Right atrium auricular region (tissue), 2 donors: ENCODE results near the gene MSANTD7. TPM values are rescaled to one million over a fixed set of nuclear protein-coding genes. Genes with fewer than 3 reads are reported as not detected.
"Not testable (repeated sequence)": the region's sequence is repeated elsewhere in the genome, so short reads cannot be mapped to it uniquely, and the experiment has no call there.

Experiments used
- DNase-seq: peaks from one replicate; pipeline ENCODE4 v3.0.0-alpha.2; 2019; ENCODE audit warnings: low spot score
- H3K27ac ChIP-seq, 2 donors: fragments of 200-600 bp; sonication (generic); 1 replicate in 1 of 2; 2 replicates in 1 of 2; pipeline ENCODE4 v1.5.1; 2016 to 2019
- H3K27me3 ChIP-seq, 2 donors: fragments of 200-600 bp; sonication (generic); one replicate each; pipeline versions ENCODE4 v1.5.1 to v1.6.0; 2017 to 2019
- H3K36me3 ChIP-seq: fragments of 200-600 bp; sonication (generic); one replicate; pipeline ENCODE4 v1.5.1; 2016
- H3K4me1 ChIP-seq, 2 donors: fragments of 200-600 bp; sonication (generic); one replicate each; pipeline versions ENCODE4 v1.5.1 to v1.6.0; 2017 to 2019
- H3K4me3 ChIP-seq, 2 donors: fragments of 200-600 bp; sonication (generic); 1 replicate in 1 of 2; 2 replicates in 1 of 2; pipeline ENCODE4 v1.5.1; 2017 to 2019; ENCODE audit warnings: mild to moderate bottlenecking in 1 of 2, moderate library complexity in 1 of 2
- H3K9me3 ChIP-seq, 2 donors: fragments of 200-600 bp; sonication (generic); one replicate each; pipeline ENCODE4 v1.5.1; 2019
- total RNA-seq, 2 donors: library from RNA; depleted of rRNA; stranded (reverse); fragments of >200 nt; gene quantifications; one replicate each; pipeline ENCODE4 v1.1.0, GENCODE V29; 2016
- TF ChIP-seq, protein P1 (sequence below), 2 donors: fragments of 200-600 bp; sonication (generic); IDR thresholded peaks; one replicate each; pipeline ENCODE4 v1.5.1; 2019; ENCODE audit warnings: antibody characterized with exemption in 2 of 2

MSANTD7 gene
- total RNA-seq, 2 donors from 2014 or later: 4.3 to 5.9 TPM

DNA sequence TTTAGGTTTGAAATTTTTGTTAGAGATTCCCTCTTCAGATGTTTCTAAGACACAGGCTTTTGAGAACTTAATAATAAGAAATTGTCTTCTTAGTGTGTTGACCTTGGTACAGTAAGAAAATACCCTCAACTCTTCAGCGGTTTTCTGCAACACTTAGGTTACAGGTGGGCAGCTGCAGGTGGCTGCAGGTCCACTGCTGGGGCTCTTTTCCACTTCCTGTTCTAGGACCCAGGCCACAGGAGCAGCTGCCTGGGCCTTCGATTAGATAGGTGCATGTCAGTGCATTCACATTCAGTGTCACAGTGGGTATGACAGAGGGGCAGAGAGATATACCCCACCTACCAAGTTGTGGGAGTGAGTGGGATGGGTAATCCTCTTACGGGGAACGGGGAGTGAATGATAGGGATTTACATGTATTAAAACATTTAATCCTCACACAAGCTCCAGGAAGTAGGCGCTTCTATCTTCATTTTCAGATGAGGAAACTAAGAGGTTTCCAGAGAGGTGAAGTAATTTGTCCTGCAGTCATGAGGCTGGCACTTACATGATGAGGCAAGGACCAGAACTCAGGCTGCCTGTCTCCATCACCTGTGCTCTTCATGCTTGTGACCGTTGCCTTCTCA is 20.3 kb downstream of the MSANTD7 start:
- Histone ChIP-seq H3K27me3 (no peaks in the 10 kb centered on the region), H3K9me3 (no peaks in the 10 kb centered on the region), H3K27ac (no peak overlapping the region), H3K36me3 (peaks cover 25% of the 10 kb centered on the region), H3K4me3 (no peak overlapping the region), H3K4me1 (no peaks in the 10 kb centered on the region)
- TF ChIP-seq, protein P1, sequence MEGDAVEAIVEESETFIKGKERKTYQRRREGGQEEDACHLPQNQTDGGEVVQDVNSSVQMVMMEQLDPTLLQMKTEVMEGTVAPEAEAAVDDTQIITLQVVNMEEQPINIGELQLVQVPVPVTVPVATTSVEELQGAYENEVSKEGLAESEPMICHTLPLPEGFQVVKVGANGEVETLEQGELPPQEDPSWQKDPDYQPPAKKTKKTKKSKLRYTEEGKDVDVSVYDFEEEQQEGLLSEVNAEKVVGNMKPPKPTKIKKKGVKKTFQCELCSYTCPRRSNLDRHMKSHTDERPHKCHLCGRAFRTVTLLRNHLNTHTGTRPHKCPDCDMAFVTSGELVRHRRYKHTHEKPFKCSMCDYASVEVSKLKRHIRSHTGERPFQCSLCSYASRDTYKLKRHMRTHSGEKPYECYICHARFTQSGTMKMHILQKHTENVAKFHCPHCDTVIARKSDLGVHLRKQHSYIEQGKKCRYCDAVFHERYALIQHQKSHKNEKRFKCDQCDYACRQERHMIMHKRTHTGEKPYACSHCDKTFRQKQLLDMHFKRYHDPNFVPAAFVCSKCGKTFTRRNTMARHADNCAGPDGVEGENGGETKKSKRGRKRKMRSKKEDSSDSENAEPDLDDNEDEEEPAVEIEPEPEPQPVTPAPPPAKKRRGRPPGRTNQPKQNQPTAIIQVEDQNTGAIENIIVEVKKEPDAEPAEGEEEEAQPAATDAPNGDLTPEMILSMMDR (IDR thresholded peaks at IDR 0.05): no peak
- DNase-seq: no peak

DNA sequence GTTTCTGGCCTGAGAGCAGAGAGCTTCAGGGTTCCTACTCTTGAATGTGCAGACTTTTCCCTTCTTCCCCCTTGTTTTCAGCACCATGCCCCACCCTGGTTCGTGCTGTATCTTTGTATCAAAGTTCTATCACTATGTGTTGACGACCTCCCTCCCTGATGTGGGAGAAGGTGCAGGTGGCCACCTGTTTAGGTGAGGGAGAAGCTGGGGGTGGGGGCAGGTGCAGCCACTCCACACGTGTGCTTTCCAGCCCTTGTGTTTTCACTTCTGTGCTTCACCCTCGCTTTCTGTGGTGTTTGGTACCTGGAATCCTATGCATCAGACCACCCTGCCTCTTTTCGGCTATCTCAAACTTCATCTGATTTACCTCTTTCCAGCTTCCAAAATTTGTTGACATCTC is 20.9 kb downstream of the MSANTD7 start:
- TF ChIP-seq, protein P1 (IDR thresholded peaks at IDR 0.05): no peak
- Histone ChIP-seq H3K27ac (no peak overlapping the region), H3K27me3 (no peaks in the 10 kb centered on the region), H3K4me1 (no peaks in the 10 kb centered on the region), H3K36me3 (peaks cover 19% of the 10 kb centered on the region), H3K9me3 (no peaks in the 10 kb centered on the region), H3K4me3 (no peak overlapping the region)
- no peak for DNase-seq

DNA sequence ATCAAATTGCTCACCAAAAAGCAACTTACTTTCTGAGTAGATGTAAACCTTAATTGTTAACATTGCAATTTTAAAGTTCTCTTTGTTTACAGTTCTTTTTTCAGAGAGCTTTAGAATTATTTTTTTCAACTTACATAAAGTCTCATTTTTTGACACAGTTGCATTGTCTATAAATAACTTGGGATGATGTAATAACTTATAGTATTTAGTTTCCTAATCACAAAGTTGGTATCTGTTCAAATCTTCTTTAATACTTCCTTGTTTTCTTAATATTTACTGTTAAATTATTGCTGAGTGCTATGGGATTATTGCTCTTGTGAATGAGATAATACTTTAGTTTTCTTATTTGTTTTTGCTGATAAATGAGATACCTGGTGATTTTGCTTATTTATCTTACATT is 21.7 kb downstream of the MSANTD7 start:
- H3K27ac ChIP-seq: no peak overlapping the region
- TF ChIP-seq, protein P1 (IDR thresholded peaks at IDR 0.05): no peak
- H3K27me3 ChIP-seq: no peaks in the 10 kb centered on the region
- DNase-seq: no peak
- no peak overlapping the region for H3K4me3 ChIP-seq
- H3K4me1 ChIP-seq: no peaks in the 10 kb centered on the region
- peaks cover 17% of the 10 kb centered on the region for H3K36me3 ChIP-seq
- no peaks in the 10 kb centered on the region for H3K9me3 ChIP-seq

DNA sequence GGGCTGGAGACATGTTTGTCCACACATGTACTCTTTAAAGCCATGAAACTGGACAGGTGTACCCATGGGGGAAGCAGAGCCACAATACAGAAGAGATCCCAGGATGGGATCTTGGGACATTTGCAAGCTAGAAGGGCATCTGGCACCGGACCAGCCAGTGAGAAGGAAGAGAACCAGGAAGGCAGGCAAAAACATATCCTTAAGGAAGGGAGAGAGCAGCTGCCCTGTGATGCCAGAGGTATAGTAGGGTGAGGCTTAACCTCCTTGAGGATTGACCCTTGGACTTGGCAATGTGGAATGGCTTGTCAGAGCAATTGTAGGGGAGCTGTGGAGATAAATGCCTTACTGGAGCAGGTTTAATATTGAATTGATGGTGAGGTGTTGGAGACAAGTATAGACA is 22.7 kb downstream of the MSANTD7 start:
- no peak overlapping the region for H3K27ac ChIP-seq
- no peak overlapping the region for H3K4me3 ChIP-seq
- no peaks in the 10 kb centered on the region for H3K9me3 ChIP-seq
- peaks cover 15% of the 10 kb centered on the region for H3K36me3 ChIP-seq
- H3K27me3 ChIP-seq: no peaks in the 10 kb centered on the region
- H3K4me1 ChIP-seq: no peaks in the 10 kb centered on the region
- TF ChIP-seq, protein P1 (IDR thresholded peaks at IDR 0.05): no peak
- DNase-seq: no peak

DNA sequence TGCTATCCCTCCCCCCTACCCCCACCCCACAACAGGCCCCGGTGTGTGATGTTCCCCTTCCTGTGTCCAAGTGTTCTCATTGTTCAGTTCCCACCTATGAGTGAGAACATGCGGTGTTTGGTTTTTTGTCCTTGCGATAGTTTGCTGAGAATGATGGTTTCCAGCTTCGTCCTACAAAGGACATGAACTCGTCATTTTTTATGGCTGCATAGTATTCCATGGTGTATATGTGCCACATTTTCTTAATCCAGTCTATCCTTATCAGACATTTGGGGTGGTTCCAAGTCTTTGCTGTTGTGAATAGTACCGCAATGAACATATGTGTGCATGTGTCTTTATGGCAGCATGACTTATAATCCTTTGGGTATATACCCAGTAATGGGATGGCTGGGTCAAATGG is 26.4 kb downstream of the MSANTD7 start:
- H3K4me3 ChIP-seq, H3K27ac ChIP-seq, H3K9me3 ChIP-seq, H3K4me1 ChIP-seq, DNase-seq, H3K27me3 ChIP-seq: not testable (repeated sequence)
- H3K36me3 ChIP-seq: peaks cover 18% of the 10 kb centered on the region

DNA sequence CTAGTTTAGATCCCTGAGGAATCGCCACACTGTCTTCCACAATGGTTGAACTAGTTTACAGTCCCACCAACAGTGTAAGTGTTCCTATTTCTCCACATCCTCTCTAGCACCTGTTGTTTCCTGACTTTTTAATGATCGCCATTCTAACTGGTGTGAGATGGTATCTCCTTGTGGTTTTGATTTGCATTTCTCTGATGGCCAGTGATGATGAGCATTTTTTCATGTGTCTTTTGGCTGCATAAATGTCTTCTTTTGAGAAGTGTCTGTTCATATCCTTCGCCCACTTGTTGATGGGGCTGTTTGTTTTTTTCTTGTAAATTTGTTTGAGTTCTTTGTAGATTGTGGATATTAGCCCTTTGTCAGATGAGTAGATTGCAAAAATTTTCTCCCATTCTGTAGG is 26.8 kb downstream of the MSANTD7 start:
- H3K27ac ChIP-seq, H3K9me3 ChIP-seq, H3K27me3 ChIP-seq, H3K4me1 ChIP-seq, H3K4me3 ChIP-seq, DNase-seq: not testable (repeated sequence)
- H3K36me3 ChIP-seq: peaks cover 18% of the 10 kb centered on the region

DNA sequence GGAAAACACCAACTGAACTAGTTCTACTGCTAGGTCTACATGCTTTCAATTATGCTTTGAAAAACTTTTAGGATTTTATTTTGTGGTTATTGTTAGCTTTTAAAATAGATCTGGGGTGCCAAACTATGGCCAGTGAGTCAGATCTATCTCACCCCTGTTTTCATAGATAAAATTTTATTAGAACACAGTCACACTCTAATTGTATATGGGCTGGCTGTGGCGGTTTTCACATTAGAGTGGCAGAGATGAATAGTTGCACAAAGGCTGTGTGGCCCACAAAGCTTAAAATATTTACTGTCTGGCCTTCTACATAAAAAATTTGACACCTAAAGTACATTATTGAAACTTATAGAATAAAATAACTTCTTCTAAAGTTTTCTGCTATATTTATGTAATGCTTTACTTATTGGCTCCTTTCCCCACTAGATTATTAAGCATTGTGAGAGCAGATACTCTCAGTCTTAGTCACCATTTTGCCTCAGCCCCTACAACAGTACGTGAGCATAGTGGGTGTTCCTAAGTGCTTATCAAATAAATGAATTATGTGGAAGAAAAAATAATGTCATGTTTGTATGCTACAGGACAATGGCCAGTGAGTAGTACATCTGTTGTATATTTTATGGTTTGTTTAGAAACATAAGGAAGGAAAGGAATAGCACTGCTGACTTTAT is 35.1 kb downstream of the MSANTD7 start:
- Histone ChIP-seq H3K27me3 (no peaks in the 10 kb centered on the region), H3K9me3 (no peaks in the 10 kb centered on the region), H3K4me3 (no peak overlapping the region), H3K27ac (no peak overlapping the region), H3K36me3 (peaks cover 6% of the 10 kb centered on the region), H3K4me1 (peaks cover 0 to 19% of the 10 kb centered on the region in 2 donors)
- TF ChIP-seq, protein P1 (IDR thresholded peaks at IDR 0.05): no peak
- no peak for DNase-seq
